GM21786 (cell line): ENCODE data around the gene PPIL1.
"Not testable (repeated sequence)": the region's sequence is repeated elsewhere in the genome, so short reads cannot be mapped to it uniquely, and the experiment has no call there.

ENCODE experiments used
- ATAC-seq: cut with Tn5 transposase; IDR thresholded peaks from one replicate; pipeline ENCODE4 v1.9.1; 2021; ENCODE audit not compliant: unreplicated experiment

The PPIL1 gene

GRCh38 chr6:36874443-36875249 lies at the start of gene PPIL1:
Gene PPIL1, minus strand, starts transcription at chr6:36874803. Its CDS starts 31 bp downstream, at chr6:36874772.
- peak; percentile 74 for ATAC-seq

DNA sequence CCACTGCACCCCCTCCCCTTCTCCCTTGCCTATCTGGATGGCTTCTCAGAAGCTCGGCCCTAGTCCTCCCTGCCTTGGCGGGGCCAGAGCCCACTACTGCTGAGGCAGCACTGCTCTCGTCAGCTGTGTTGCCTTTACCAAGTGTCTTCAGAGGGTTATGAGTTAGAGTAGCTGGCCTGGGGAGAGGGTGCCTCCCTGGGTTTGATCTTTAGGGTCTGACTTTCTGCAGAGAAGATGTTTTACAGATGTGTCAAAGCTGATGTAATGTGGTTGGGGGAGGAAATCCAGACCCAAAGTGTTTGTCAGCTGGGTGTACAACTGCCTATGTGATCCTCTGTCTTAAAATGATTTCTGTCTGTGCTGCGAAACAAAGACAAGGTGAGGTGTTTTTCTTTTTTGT lies 49.5 kb upstream of the PPIL1 start:
- ATAC-seq: no peak

GRCh38 chr6:36920546-36920945 lies 45.9 kb upstream of the PPIL1 start:
- ATAC-seq: no peak

GRCh38 chr6:36920049-36920448 lies 45.4 kb upstream of the PPIL1 start:
- ATAC-seq: no peak

- no peak for ATAC-seq
Measured at GRCh38 chr6:36917541-36918193, 43.1 kb upstream of the PPIL1 start.

- no peak for ATAC-seq
Measured at GRCh38 chr6:36916126-36916525, 41.5 kb upstream of the PPIL1 start.

DNA sequence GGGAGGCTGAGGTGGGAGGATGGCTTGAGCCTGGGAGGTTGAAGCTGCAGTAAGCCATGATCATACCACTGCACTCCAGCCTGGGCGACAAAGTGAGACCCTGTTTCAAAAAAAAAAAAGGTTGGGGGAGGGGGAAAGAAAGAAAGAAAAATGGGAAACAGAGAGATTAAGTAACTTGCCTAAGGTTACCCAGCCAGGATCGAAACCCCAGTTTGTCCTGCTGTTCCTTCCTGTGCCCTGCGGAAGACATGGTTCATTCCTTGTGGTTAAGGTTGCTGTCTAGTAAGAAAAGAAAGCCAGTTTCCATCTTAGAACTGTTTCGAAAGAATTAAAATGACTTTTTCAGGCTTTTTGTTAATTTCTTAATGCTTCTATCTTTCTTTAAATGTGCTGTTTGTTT lies 41.0 kb upstream of the PPIL1 start:
- no peak for ATAC-seq

- no peak for ATAC-seq
Measured at GRCh38 chr6:36914227-36914794, 39.7 kb upstream of the PPIL1 start.

DNA sequence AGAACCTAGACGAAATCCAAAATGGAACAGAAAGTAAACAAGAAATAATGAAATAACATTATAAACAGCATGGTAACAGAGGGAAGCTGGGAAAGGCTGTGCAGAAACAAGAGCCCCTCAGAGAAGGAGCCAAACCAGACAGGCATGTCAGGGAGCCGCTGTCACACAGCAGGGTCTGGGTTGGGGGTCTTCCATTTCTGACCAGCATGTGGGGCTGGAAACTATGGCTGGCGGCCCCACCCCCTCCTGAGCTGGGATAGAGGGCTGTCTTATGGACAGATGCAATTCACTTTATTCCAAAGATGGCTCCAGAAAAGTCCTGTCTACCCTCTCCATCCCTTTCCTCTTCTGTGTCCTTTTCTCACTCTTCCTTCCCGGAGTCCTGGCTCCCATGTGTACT lies 38.5 kb upstream of the PPIL1 start:
- no peak for ATAC-seq

- ATAC-seq: peak; percentile 87
Measured at GRCh38 chr6:36912586-36912985, 38.0 kb upstream of the PPIL1 start.

GRCh38 chr6:36912030-36912454 lies 37.4 kb upstream of the PPIL1 start:
- peak; percentile 8 for ATAC-seq

GRCh38 chr6:36908747-36909146 lies 34.1 kb upstream of the PPIL1 start:
- no peak for ATAC-seq

GRCh38 chr6:36907781-36908180 lies 33.2 kb upstream of the PPIL1 start:
- ATAC-seq: no peak

- ATAC-seq: no peak
Measured at GRCh38 chr6:36906539-36907325, 32.1 kb upstream of the PPIL1 start.

GRCh38 chr6:36904851-36905393 lies 30.3 kb upstream of the PPIL1 start:
- no peak for ATAC-seq

DNA sequence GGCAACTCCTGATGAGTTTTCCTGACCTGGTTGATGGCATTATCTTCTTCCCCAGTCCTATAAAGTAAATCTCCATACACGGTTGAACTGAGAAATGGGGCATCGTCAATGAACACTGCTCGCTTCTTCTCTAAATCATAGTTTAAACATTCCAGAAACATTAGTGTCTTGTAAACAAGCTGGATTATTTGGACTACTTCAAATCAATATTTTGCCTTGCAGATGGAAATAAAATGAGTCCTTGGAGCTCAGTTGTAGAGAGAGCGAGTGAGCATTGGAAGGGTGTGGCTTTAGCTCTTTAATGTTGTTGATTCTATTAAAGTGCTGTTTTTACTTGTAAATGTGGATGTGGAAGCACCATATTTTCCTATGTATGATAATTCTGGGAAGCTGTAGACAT lies 29.5 kb upstream of the PPIL1 start:
- ATAC-seq: no peak

DNA sequence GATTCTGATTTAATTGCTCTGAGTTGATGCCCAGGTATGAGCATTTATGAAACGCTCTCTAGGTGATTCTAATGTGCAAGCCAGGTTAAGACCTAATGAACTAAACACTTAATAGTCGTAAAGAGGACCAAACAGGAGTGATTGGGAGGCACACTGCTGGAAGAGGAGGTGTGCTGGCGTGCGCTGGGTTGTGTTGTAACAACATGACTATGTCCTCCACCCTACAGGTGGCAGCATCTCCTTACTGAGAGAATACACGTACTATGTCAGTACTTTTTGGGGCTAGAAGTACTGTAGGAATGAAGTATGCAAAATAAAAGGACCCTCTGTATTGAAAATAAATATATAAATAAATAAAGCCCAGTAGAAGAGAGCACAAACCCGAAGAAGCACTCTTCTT lies 23.0 kb upstream of the PPIL1 start:
- no peak for ATAC-seq

GRCh38 chr6:36893976-36894932 lies 19.7 kb upstream of the PPIL1 start:
- ATAC-seq: no peak

DNA sequence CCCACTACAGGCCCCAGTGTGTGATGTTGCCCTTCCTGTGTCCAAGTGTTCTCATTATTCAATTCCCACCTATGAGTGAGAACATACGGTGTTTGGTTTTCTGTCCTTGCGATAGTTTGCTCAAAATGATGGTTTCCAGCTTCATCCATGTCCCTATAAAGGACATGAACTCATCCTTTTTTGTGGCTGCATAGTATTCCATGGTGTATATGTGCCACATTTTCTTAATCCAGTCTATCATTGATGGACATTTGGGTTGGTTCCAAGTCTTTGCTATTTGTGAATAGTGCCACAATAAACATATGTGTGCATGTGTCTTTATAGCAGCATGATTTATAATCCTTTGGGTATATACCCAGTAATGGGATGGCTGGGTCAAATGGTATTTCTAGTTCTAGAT lies 16.6 kb upstream of the PPIL1 start:
- ATAC-seq: not testable (repeated sequence)

GRCh38 chr6:36890112-36890663 lies 15.6 kb upstream of the PPIL1 start:
- no peak for ATAC-seq
